Memory B cell (primary cell): ENCODE measurements around the gene TGFB2.

Experiments
- ATAC-seq: fragments of 150-1000 bp; cut with Tn5 transposase; 2 replicates; pipeline ENCODE4 v1.10.0; 2021; ENCODE audit warnings: low read depth, mild to moderate bottlenecking, moderate library complexity
- DNase-seq, 2 donors: peaks; one replicate each; pipeline ENCODE4 v3.0.0; 2022; ENCODE audit warnings: low spot score in 2 of 2
- H3K27ac Mint-ChIP-seq: one replicate; pipeline ENCODE4 v1.8.0; 2022; ENCODE audit warnings: mild to moderate bottlenecking, moderate library complexity, mixed read lengths
- H3K27me3 Mint-ChIP-seq: one replicate; pipeline ENCODE4 v1.8.0; 2022; ENCODE audit warnings: mixed read lengths
- H3K36me3 Mint-ChIP-seq: one replicate; pipeline ENCODE4 v1.8.0; 2022; ENCODE audit warnings: mild to moderate bottlenecking, mixed read lengths
- H3K4me1 Mint-ChIP-seq: one replicate; pipeline ENCODE4 v1.8.0; 2022; ENCODE audit warnings: mixed read lengths
- H3K4me3 Mint-ChIP-seq: one replicate; pipeline ENCODE4 v1.8.0; 2022; ENCODE audit warnings: mild to moderate bottlenecking, moderate library complexity, mixed read lengths
- H3K9me3 Mint-ChIP-seq: one replicate; pipeline ENCODE4 v1.8.0; 2022; ENCODE audit warnings: mixed read lengths

TGFB2 gene

GRCh38 chr1:218376722-218377121, 31.6 kb downstream of the TGFB2 start:
- no peak for DNase-seq
- no peaks in the 10 kb centered on the region for H3K9me3 Mint-ChIP-seq
- H3K4me3 Mint-ChIP-seq, result no peak overlapping the region

GRCh38 chr1:218377143-218377660, 32.1 kb downstream of the TGFB2 start:
- peaks cover 9% of the 10 kb centered on the region for H3K4me1 Mint-ChIP-seq
- H3K36me3 Mint-ChIP-seq, result no peaks in the 10 kb centered on the region
- H3K9me3 Mint-ChIP-seq, result no peaks in the 10 kb centered on the region
- peaks cover 3% of the 10 kb centered on the region for H3K27me3 Mint-ChIP-seq
- ATAC-seq (peak; percentile 85), DNase-seq (no peak)
- H3K4me3 Mint-ChIP-seq, result no peak overlapping the region
- no peak overlapping the region for H3K27ac Mint-ChIP-seq

More at GRCh38 chr1:218376722-218377121, 31.6 kb downstream of the TGFB2 start:
- Mint-ChIP-seq H3K36me3 (no peaks in the 10 kb centered on the region), H3K27me3 (peaks cover 4% of the 10 kb centered on the region), H3K4me1 (peaks cover 9% of the 10 kb centered on the region), H3K27ac (no peak overlapping the region)
- no peak for ATAC-seq

- DNase-seq (no peak), ATAC-seq (no peak)
- Mint-ChIP-seq H3K36me3 (no peaks in the 10 kb centered on the region), H3K9me3 (no peaks in the 10 kb centered on the region), H3K27ac (no peak overlapping the region), H3K27me3 (peaks cover 4% of the 10 kb centered on the region), H3K4me3 (no peak overlapping the region), H3K4me1 (peaks cover 9% of the 10 kb centered on the region)
Observed at GRCh38 chr1:218380125-218380977, 35.2 kb downstream of the TGFB2 start.

- Mint-ChIP-seq H3K36me3 (no peaks in the 10 kb centered on the region), H3K9me3 (no peaks in the 10 kb centered on the region), H3K4me3 (no peak overlapping the region), H3K4me1 (peaks cover 2% of the 10 kb centered on the region), H3K27me3 (peaks cover 4% of the 10 kb centered on the region), H3K27ac (no peak overlapping the region)
- ATAC-seq (no peak), DNase-seq (no peak)
Observed at GRCh38 chr1:218382261-218382660, 37.1 kb downstream of the TGFB2 start.

- H3K4me1 Mint-ChIP-seq, result no peaks in the 10 kb centered on the region
- peaks cover 4% of the 10 kb centered on the region for H3K27me3 Mint-ChIP-seq
- no peak overlapping the region for H3K27ac Mint-ChIP-seq
- no peak overlapping the region for H3K4me3 Mint-ChIP-seq
- no peaks in the 10 kb centered on the region for H3K9me3 Mint-ChIP-seq
- ATAC-seq (no peak), DNase-seq (no peak)
- H3K36me3 Mint-ChIP-seq, result no peaks in the 10 kb centered on the region
Observed at GRCh38 chr1:218383051-218383450, 37.9 kb downstream of the TGFB2 start.

GRCh38 chr1:218383681-218384080, 38.5 kb downstream of the TGFB2 start:
- no peak for DNase-seq
- no peaks in the 10 kb centered on the region for H3K36me3 Mint-ChIP-seq
- no peak overlapping the region for H3K27ac Mint-ChIP-seq
- no peaks in the 10 kb centered on the region for H3K4me1 Mint-ChIP-seq
- H3K9me3 Mint-ChIP-seq, result no peaks in the 10 kb centered on the region
- no peak overlapping the region for H3K4me3 Mint-ChIP-seq
- no peak for ATAC-seq
- H3K27me3 Mint-ChIP-seq, result peaks cover 4% of the 10 kb centered on the region

GRCh38 chr1:218384581-218384993, 39.5 kb downstream of the TGFB2 start:
- H3K36me3 Mint-ChIP-seq, result no peaks in the 10 kb centered on the region
- H3K27ac Mint-ChIP-seq, result no peak overlapping the region

GRCh38 chr1:218388591-218388990, 43.5 kb downstream of the TGFB2 start:
- no peak for ATAC-seq
- Mint-ChIP-seq H3K4me3 (no peak overlapping the region), H3K27ac (no peak overlapping the region)

More at GRCh38 chr1:218384581-218384993, 39.5 kb downstream of the TGFB2 start:
- ATAC-seq (no peak), DNase-seq (no peak)
- Mint-ChIP-seq H3K4me3 (no peak overlapping the region), H3K27me3 (peaks cover 4% of the 10 kb centered on the region), H3K4me1 (no peaks in the 10 kb centered on the region), H3K9me3 (no peaks in the 10 kb centered on the region)

GRCh38 chr1:218390618-218391017, 45.5 kb downstream of the TGFB2 start:
- ATAC-seq, result no peak
- H3K36me3 Mint-ChIP-seq, result no peaks in the 10 kb centered on the region
- no peak overlapping the region for H3K4me3 Mint-ChIP-seq
- no peak for DNase-seq
- no peak overlapping the region for H3K27ac Mint-ChIP-seq
- no peaks in the 10 kb centered on the region for H3K9me3 Mint-ChIP-seq
- H3K4me1 Mint-ChIP-seq, result no peaks in the 10 kb centered on the region
- peaks cover 5% of the 10 kb centered on the region for H3K27me3 Mint-ChIP-seq

More at GRCh38 chr1:218388591-218388990, 43.5 kb downstream of the TGFB2 start:
- Mint-ChIP-seq H3K9me3 (no peaks in the 10 kb centered on the region), H3K4me1 (no peaks in the 10 kb centered on the region), H3K36me3 (no peaks in the 10 kb centered on the region), H3K27me3 (peaks cover 5% of the 10 kb centered on the region)
- DNase-seq, result no peak

GRCh38 chr1:218392780-218393179, 47.6 kb downstream of the TGFB2 start:
- Mint-ChIP-seq H3K4me1 (no peaks in the 10 kb centered on the region), H3K27ac (no peak overlapping the region)

GRCh38 chr1:218394416-218394815, 49.3 kb downstream of the TGFB2 start:
- Mint-ChIP-seq H3K36me3 (no peaks in the 10 kb centered on the region), H3K27me3 (peaks cover 5% of the 10 kb centered on the region), H3K9me3 (no peaks in the 10 kb centered on the region), H3K4me3 (no peak overlapping the region), H3K4me1 (no peaks in the 10 kb centered on the region), H3K27ac (no peak overlapping the region)
- no peak for ATAC-seq
- no peak for DNase-seq

More at GRCh38 chr1:218392780-218393179, 47.6 kb downstream of the TGFB2 start:
- DNase-seq (no peak), ATAC-seq (no peak)
- Mint-ChIP-seq H3K36me3 (no peaks in the 10 kb centered on the region), H3K4me3 (no peak overlapping the region), H3K9me3 (no peaks in the 10 kb centered on the region), H3K27me3 (peaks cover 5% of the 10 kb centered on the region)

- ATAC-seq, result no peak
- Mint-ChIP-seq H3K4me1 (no peaks in the 10 kb centered on the region), H3K4me3 (no peak overlapping the region), H3K27me3 (peaks cover 5% of the 10 kb centered on the region), H3K36me3 (no peaks in the 10 kb centered on the region), H3K27ac (no peak overlapping the region), H3K9me3 (no peaks in the 10 kb centered on the region)
- DNase-seq, result no peak
Observed at GRCh38 chr1:218394989-218395388, 49.9 kb downstream of the TGFB2 start.

- no peak for ATAC-seq
Observed at GRCh38 chr1:218395916-218396315, 50.8 kb downstream of the TGFB2 start.

GRCh38 chr1:218397752-218398339, 52.7 kb downstream of the TGFB2 start:
- Mint-ChIP-seq H3K27ac (no peak overlapping the region), H3K4me1 (no peaks in the 10 kb centered on the region), H3K27me3 (no peaks in the 10 kb centered on the region), H3K36me3 (no peaks in the 10 kb centered on the region), H3K4me3 (no peak overlapping the region), H3K9me3 (no peaks in the 10 kb centered on the region)
- no peak for DNase-seq
- no peak for ATAC-seq

More at GRCh38 chr1:218395916-218396315, 50.8 kb downstream of the TGFB2 start:
- Mint-ChIP-seq H3K27me3 (peaks cover 3% of the 10 kb centered on the region), H3K27ac (no peak overlapping the region), H3K36me3 (no peaks in the 10 kb centered on the region), H3K9me3 (no peaks in the 10 kb centered on the region), H3K4me1 (no peaks in the 10 kb centered on the region), H3K4me3 (no peak overlapping the region)
- DNase-seq, result no peak
